Tracheal epithelial cell (primary cell): ENCODE measurements around the gene HARS1. TPM values are rescaled to one million over a fixed set of nuclear protein-coding genes. Genes with fewer than 3 reads are reported as not detected.

ENCODE experiments used
- total RNA-seq: library from RNA; depleted of rRNA; stranded (reverse); fragments of >200 nt; gene quantifications from 2 replicates; pipeline ENCODE4 v1.2.1, GENCODE V29; 2014

HARS1 gene
- total RNA-seq = 36.7 and 59.8 TPM in 2 replicates

DNA sequence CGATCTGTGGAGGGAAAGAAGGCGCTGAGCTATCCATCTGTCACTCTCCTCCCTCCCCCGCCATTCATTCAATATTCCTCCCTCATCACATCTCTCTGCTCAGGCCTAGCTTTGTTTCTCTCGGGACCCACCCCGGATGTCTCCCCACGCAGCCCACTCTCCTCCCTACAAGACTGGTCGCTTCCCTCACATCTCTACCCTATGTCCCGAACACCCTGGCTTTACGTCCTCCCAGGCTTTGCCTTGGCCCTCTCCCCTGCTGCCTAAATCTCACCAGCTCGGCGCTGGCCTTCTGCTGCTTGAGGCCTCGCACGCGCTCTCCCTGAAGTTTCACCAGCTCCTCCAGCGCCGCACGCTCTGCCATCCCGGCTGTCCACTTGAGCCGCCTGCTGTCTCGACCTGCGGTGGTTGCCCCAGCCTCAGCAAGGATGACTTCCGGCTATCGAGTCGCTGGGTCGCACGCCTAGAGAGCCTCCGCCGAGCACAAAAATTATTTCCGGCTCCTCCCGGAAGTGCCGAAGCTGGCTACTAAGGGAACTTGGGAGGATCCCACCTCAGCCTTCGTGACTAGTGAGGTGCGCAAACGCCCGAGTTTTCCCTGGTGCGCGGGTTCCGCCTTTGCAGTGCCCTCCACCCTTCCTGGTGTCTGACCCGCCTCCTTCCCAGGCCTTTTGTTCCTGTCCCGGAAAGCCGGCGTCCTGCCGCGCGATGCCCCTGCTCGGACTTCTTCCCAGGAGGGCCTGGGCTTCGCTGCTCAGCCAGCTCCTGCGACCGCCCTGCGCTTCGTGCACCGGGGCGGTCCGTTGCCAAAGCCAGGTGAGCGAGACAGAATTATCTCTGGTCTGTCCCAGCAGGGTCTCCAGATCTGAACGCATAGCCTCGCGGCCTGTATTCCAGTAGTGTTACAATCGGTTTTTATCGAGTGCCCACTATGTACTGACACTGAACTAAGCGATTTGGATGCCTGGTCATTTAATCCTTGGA, at the start of gene HARS1, which contains the start of gene HARS2:
TSS of gene HARS1 (minus strand) at position 430 of the 984 bp plus-strand sequence. CDS start at position 364, 66 bp downstream.
TSS of gene HARS2 (plus strand) at position 515 of the 984 bp plus-strand sequence. CDS start at position 709, 194 bp downstream.

GRCh38 chr5:140700177-140701144, 9.3 kb upstream of the HARS1 start, which contains the start of gene ZMAT2:
TSS of gene ZMAT2 (plus strand) at chr5:140700447. CDS start at chr5:140700461, 14 bp downstream.

GRCh38 chr5:140673187-140673976, 17.8 kb downstream of the HARS1 start, which contains the start of gene DND1:
TSS of gene DND1 (minus strand) at chr5:140673576. CDS start at chr5:140673542, 34 bp downstream.

DNA sequence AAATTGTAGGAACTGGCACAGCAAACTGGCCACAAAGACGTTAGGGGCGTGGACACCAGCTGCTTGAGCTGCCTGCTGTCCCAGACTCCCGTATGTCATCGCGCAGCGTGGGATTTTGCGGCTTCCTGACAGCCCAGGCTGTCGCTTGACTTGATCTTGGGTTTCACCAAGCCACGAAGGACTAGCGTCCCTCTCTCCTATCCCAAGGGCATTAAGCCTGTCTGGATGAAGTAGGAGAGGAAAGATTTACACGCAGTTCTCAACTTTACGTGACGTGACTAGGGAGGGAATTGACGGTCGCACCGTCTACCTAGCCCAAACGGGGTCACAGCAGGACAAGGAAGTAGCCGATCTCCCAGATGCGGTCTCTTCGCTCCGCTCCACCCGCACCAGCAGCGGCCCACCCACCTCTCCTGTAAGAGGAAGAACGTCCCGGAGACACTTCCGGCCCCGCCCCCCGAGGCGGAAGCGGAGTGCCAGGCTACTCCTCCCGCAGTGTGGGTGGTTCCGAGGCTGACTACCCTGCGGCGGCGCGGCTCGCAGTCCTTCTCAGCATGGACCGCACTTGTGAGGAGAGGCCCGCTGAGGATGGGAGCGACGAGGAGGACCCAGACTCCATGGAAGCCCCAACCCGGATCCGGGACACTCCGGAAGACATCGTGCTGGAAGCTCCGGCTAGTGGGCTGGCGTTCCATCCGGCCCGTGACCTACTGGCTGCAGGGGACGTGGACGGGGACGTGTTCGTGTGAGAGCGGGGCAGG, 26.6 kb downstream of the HARS1 start, which contains the start of gene WDR55:
TSS of gene WDR55 (plus strand) at position 546 of the 761 bp plus-strand sequence. CDS start at position 555, 9 bp downstream.

GRCh38 chr5:140639148-140639981, 51.8 kb downstream of the HARS1 start, which contains the start of gene TMCO6:
TSS of gene TMCO6 (plus strand) at chr5:140639451. CDS start at chr5:140639528, 77 bp downstream.

GRCh38 chr5:140633021-140633471, 58.1 kb downstream of the HARS1 start, which contains the start of gene CD14:
TSS of gene CD14 (minus strand) at chr5:140633175. CDS start at chr5:140633071, 104 bp downstream.

Other genes starting within 250 kb of the HARS1 start
- 0.85 and 4.3 TPM in 2 replicates for gene EIF4EBP3, start 143.7 kb downstream of the HARS1 start, total RNA-seq
- gene SRA1, start 133.9 kb downstream of the HARS1 start, total RNA-seq = 16.4 and 34.5 TPM in 2 replicates
- gene APBB3, start 126.8 kb downstream of the HARS1 start, total RNA-seq = 3.2 and 6.0 TPM in 2 replicates
- 10.4 and 16.9 TPM in 2 replicates for gene SLC35A4, start 126.5 kb downstream of the HARS1 start, total RNA-seq
- gene CD14, start 58.2 kb downstream of the HARS1 start, total RNA-seq = 1.4 and 6.8 TPM in 2 replicates
- 9.9 and 26.2 TPM in 2 replicates for gene TMCO6, start 51.9 kb downstream of the HARS1 start, total RNA-seq
- 26.5 and 27.9 TPM in 2 replicates for gene NDUFA2, start 43.7 kb downstream of the HARS1 start, total RNA-seq
- gene IK, start 43.5 kb downstream of the HARS1 start, total RNA-seq = 62.4 and 66.5 TPM in 2 replicates
- gene WDR55, start 26.5 kb downstream of the HARS1 start, total RNA-seq = 31.5 and 57.8 TPM in 2 replicates
- 0.43 TPM in 1 of 2 replicates, not detected in the other for gene DND1, start 17.8 kb downstream of the HARS1 start, total RNA-seq
- gene HARS2, start 85 bp upstream of the HARS1 start, total RNA-seq = 30.9 and 45.3 TPM in 2 replicates
- gene ZMAT2, start 9.1 kb upstream of the HARS1 start, total RNA-seq = 44.5 and 49.2 TPM in 2 replicates
- not detected in 2 replicates for gene PCDHA1, start 94.8 kb upstream of the HARS1 start, total RNA-seq
- gene PCDHA2, start 103.5 kb upstream of the HARS1 start, total RNA-seq = not detected in 2 replicates
- gene PCDHA3, start 109.7 kb upstream of the HARS1 start, total RNA-seq = under 0.01 TPM in 2 replicates
- 0.21 and 1.2 TPM in 2 replicates for gene PCDHA4, start 115.7 kb upstream of the HARS1 start, total RNA-seq
- gene PCDHA5, start 130.2 kb upstream of the HARS1 start, total RNA-seq = not detected in 2 replicates
- gene PCDHA6, start 136.6 kb upstream of the HARS1 start, total RNA-seq = 0.43 and 0.48 TPM in 2 replicates
- under 0.01 and 0.48 TPM in 2 replicates for gene PCDHA7, start 142.9 kb upstream of the HARS1 start, total RNA-seq
- not detected in 2 replicates for gene PCDHA8, start 149.8 kb upstream of the HARS1 start, total RNA-seq
- gene PCDHA9, start 157.0 kb upstream of the HARS1 start, total RNA-seq = under 0.01 TPM in 2 replicates
- under 0.01 and 0.48 TPM in 2 replicates for gene PCDHA10, start 164.5 kb upstream of the HARS1 start, total RNA-seq
- 0.48 and 1.7 TPM in 2 replicates for gene PCDHA11, start 177.6 kb upstream of the HARS1 start, total RNA-seq
- 0.21 and 0.48 TPM in 2 replicates for gene PCDHA12, start 183.9 kb upstream of the HARS1 start, total RNA-seq
- 0.24 TPM in 1 of 2 replicates, not detected in the other for gene PCDHA13, start 190.8 kb upstream of the HARS1 start, total RNA-seq
- gene PCDHAC1, start 234.9 kb upstream of the HARS1 start, total RNA-seq = 0.48 and 0.85 TPM in 2 replicates